Suprapubic skin (tissue), 4 donors: ENCODE data around the gene BZW2.

Experiments used
- EP300 ChIP-seq: sonication (generic); formaldehyde crosslinking; IDR thresholded peaks from one replicate; pipeline ENCODE4 v1.6.1; 2017; ENCODE audit warnings: antibody characterized with exemption
- POLR2AphosphoS5 ChIP-seq, 3 donors: sonication (generic); formaldehyde crosslinking; IDR thresholded peaks; one replicate each; pipeline ENCODE4 v1.6.1; 2017; ENCODE audit warnings: antibody characterized with exemption in 3 of 3
- TF ChIP-seq, protein P1 (sequence below), 2 donors: fragments of 200-600 bp in 1 of 2; fragments of 450-650 bp in 1 of 2; sonication (generic) in 1 of 2; IDR thresholded peaks; one replicate each; pipeline ENCODE4 v1.5.1; 2016 to 2019; ENCODE audit warnings: antibody characterized with exemption in 2 of 2, mild to moderate bottlenecking in 1 of 2, moderate library complexity in 1 of 2

DNA sequence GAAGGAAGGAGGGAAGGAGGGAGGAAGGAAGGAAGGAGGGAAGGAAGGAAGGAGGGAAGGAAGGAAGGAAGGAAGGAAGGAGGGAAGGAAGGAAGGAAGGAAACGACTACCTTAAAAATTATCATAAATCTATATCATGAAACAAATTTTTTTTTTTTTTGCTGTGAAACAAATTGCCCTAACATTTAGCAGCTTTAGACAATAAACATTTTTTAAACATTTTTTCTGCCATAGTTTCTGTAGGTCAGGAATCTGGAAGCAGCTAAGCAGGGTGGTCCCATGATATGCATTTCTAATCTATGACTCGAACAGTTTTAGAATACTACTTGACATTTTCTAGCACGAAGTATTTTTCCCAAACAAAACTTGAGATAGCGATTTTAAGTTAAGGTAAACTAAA lies 64.7 kb downstream of the BZW2 start:
- TF ChIP-seq, protein P1, sequence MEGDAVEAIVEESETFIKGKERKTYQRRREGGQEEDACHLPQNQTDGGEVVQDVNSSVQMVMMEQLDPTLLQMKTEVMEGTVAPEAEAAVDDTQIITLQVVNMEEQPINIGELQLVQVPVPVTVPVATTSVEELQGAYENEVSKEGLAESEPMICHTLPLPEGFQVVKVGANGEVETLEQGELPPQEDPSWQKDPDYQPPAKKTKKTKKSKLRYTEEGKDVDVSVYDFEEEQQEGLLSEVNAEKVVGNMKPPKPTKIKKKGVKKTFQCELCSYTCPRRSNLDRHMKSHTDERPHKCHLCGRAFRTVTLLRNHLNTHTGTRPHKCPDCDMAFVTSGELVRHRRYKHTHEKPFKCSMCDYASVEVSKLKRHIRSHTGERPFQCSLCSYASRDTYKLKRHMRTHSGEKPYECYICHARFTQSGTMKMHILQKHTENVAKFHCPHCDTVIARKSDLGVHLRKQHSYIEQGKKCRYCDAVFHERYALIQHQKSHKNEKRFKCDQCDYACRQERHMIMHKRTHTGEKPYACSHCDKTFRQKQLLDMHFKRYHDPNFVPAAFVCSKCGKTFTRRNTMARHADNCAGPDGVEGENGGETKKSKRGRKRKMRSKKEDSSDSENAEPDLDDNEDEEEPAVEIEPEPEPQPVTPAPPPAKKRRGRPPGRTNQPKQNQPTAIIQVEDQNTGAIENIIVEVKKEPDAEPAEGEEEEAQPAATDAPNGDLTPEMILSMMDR (IDR thresholded peaks at IDR 0.05), result no peak
- TF ChIP-seq POLR2AphosphoS5 (IDR thresholded peaks at IDR 0.05) (no peak), EP300 (no peak)
